ENCODE results near the gene OSBP. TPM values are rescaled to one million over a fixed set of nuclear protein-coding genes. Genes with fewer than 3 reads are reported as not detected.
A peak's percentile ranks its signal among the peaks of the same experiment; 100 is the strongest.

The OSBP gene
- total and polyA plus RNA-seq, 7 experiments from 2014 or later = 21.0 to 57.6 (median 48.6) TPM

- ChIA-PET POLR2A (interaction anchor here (0.6 to 1.7 kb wide), 2 partner anchors 8 to 103 kb away, joined by 3 to 6 read pairs; no protein-coding TSS in a partner anchor), CTCF (no interaction called here)
- H3K36me3 ChIP-seq (ENCODE audit: control insufficient read depth in 2 of 3, insufficient read depth in 3 of 3, low read length in 3 of 3) = no peaks in the 10 kb centered on the region
- peaks cover 16 to 19% of the 10 kb centered on the region in 2 donors for H3K4me1 ChIP-seq (ENCODE audit: control insufficient read depth in 2 of 2, insufficient read depth in 2 of 2, low read length in 2 of 2)
- peaks cover 0 to 9% (median 0%) of the 10 kb centered on the region in 5 donors for H3K36me3 Mint-ChIP-seq
- intact Hi-C loops (cut with micrococcal nuclease) = loop anchor here in 1 of 2 donors (10.0 kb wide), 1 partner anchor 378 kb away; the partner anchor contains the start of gene DTX4
- H3K27ac ChIP-seq (ENCODE audit: low read depth, low read length) = no peak overlapping the region
- no peaks in the 10 kb centered on the region for H3K9me3 ChIP-seq (ENCODE audit: control insufficient read depth in 2 of 3, low read length in 3 of 3)
- peak overlapping the region in 8 of 10 donors; percentile 10 to 70 (median 42) for H3K4me3 Mint-ChIP-seq
- H3K9me3 Mint-ChIP-seq = peaks cover 0 to 15% (median 0%) of the 10 kb centered on the region in 11 donors
- DNase-seq (no peak), ATAC-seq (no peak)
- H3K27me3 ChIP-seq (ENCODE audit: control insufficient read depth in 2 of 2, insufficient read depth in 2 of 2, low read length in 2 of 2) = no peaks in the 10 kb centered on the region
- H3K27me3 Mint-ChIP-seq = peaks cover 0 to 41% (median 4%) of the 10 kb centered on the region in 5 donors
- no peak overlapping the region for H3K4me3 ChIP-seq (ENCODE audit: low read length)
- H3K27ac Mint-ChIP-seq = peak overlapping the region in 6 of 9 donors; percentile 5 to 82 (median 18)
- peaks cover 14 to 58% (median 50%) of the 10 kb centered on the region in 7 donors for H3K4me1 Mint-ChIP-seq
Observed at GRCh38 chr11:59552844-59553243, 62.7 kb downstream of the OSBP start.

DNA sequence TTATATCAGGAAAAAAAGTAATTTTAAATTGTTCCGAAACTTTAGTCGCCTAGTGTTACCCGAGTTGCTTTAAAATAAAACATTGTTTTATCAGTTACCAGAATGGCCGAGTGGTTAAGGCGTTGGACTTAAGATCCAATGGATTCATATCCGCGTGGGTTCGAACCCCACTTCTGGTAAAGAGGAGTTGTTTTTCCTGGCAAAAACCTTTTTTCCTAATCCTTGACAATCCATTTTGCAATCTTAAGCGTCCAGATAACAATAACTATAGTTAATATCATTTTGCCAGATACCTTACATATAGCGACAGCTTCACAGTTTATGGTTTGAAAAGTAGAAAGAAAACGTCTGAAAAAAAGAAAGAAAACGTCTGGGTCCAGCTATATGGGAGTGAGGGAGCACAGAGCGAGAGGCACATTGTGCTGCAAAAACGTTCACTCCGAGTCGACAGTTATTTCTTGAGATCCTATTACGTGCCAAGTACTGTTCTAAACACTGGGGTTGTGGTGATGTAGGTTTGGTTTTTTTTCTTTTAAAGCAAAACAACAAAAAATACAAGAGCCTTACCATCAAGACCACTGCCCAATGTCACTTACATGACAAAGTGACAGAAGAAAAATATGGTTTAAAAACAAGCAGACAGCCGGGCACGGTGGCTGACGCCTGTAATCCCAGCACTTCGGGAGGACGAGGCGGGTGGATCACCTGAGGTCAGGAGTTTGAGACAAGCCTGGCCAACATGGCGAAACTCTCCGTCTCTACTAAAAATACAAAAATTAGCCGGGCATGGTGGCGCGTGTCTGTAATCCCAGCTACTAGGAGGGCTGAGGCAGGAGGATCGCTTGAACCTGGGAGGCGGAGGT, 63.7 kb downstream of the OSBP start:
- Histone ChIP-seq H3K4me1 (ENCODE audit: control insufficient read depth in 2 of 2, insufficient read depth in 2 of 2, low read length in 2 of 2) (peaks cover 11 to 16% of the 10 kb centered on the region in 2 donors), H3K4me3 (ENCODE audit: low read length) (peak overlapping the region; percentile 59), H3K36me3 (ENCODE audit: control insufficient read depth in 2 of 3, insufficient read depth in 3 of 3, low read length in 3 of 3) (no peaks in the 10 kb centered on the region), H3K9me3 (ENCODE audit: control insufficient read depth in 2 of 3, low read length in 3 of 3) (no peaks in the 10 kb centered on the region), H3K27me3 (ENCODE audit: control insufficient read depth in 2 of 2, insufficient read depth in 2 of 2, low read length in 2 of 2) (no peaks in the 10 kb centered on the region), H3K27ac (ENCODE audit: low read depth, low read length) (no peak overlapping the region)
- peak overlapping the region; percentile 16 to 100 (median 98) for H3K27ac Mint-ChIP-seq
- ATAC-seq = no peak
- no peak for DNase-seq
- peaks cover 0 to 9% (median 0%) of the 10 kb centered on the region in 5 donors for H3K36me3 Mint-ChIP-seq
- H3K4me3 Mint-ChIP-seq = peak overlapping the region in 9 of 10 donors; percentile 64 to 98 (median 91)
- peaks cover 0 to 12% (median 0%) of the 10 kb centered on the region in 11 donors for H3K9me3 Mint-ChIP-seq
- peaks cover 9 to 52% (median 44%) of the 10 kb centered on the region in 7 donors for H3K4me1 Mint-ChIP-seq
- intact Hi-C loops (cut with micrococcal nuclease) = loop anchor here (2.0 to 10.0 kb wide), 5 partner anchors 15 to 973 kb away; partner anchors contain the start of genes MRPL16 (in 2 of the 2), ZFP91 (in 2 of the 2), DTX4 (in 1 of the 2) and STX3 (in 1 of the 2)
- ChIA-PET POLR2A (interaction anchor here (0.6 to 4.2 kb wide), 7 partner anchors 9 to 244 kb away, joined by 3 to 24 read pairs (median 3); partner anchors contain the start of genes OSBP and PATL1), CTCF (no interaction called here)
- H3K27me3 Mint-ChIP-seq = peaks cover 0 to 38% (median 4%) of the 10 kb centered on the region in 5 donors

- ATAC-seq (peak; percentile 66), DNase-seq (peak; percentile 58 to 89 (median 84))
- H3K27ac ChIP-seq (ENCODE audit: low read depth, low read length) = peak overlapping the region; percentile 66
- POLR2A ChIA-PET = interaction anchor here (0.7 to 4.2 kb wide), 10 partner anchors 8 to 244 kb away, joined by 3 to 32 read pairs (median 4); partner anchors contain the start of genes OSBP and PATL1
- H3K4me1 ChIP-seq (ENCODE audit: control insufficient read depth in 2 of 2, insufficient read depth in 2 of 2, low read length in 2 of 2) = peaks cover 7 to 9% of the 10 kb centered on the region in 2 donors
- intact Hi-C loops (cut with micrococcal nuclease) = loop anchor here (1.0 to 10.0 kb wide), 13 partner anchors 9 to 1894 kb away; partner anchors contain the start of genes MRPL16 (in 2 of the 2), PATL1 (in 2 of the 2), STX3 (in 2 of the 2) and ZFP91 (in 2 of the 2)
- H3K9me3 ChIP-seq (ENCODE audit: control insufficient read depth in 2 of 3, low read length in 3 of 3) = no peaks in the 10 kb centered on the region
- H3K36me3 Mint-ChIP-seq = peaks cover 0 to 9% (median 0%) of the 10 kb centered on the region in 5 donors
- CTCF ChIA-PET = interaction anchor here (1.1 to 2.5 kb wide), 3 partner anchors 11 to 14 kb away, joined by 3 to 16 read pairs (median 5); no protein-coding TSS in a partner anchor
- peaks cover 0 to 12% (median 0%) of the 10 kb centered on the region in 11 donors for H3K9me3 Mint-ChIP-seq
- H3K27me3 ChIP-seq (ENCODE audit: control insufficient read depth in 2 of 2, insufficient read depth in 2 of 2, low read length in 2 of 2) = no peaks in the 10 kb centered on the region
- peak overlapping the region; percentile 89 to 100 (median 98) for H3K27ac Mint-ChIP-seq
- H3K4me1 Mint-ChIP-seq = peaks cover 4 to 46% (median 39%) of the 10 kb centered on the region in 7 donors
- H3K27me3 Mint-ChIP-seq = peaks cover 0 to 34% (median 2%) of the 10 kb centered on the region in 5 donors
- peak overlapping the region; percentile 59 for H3K4me3 ChIP-seq (ENCODE audit: low read length)
- peak overlapping the region; percentile 70 to 98 (median 92) for H3K4me3 Mint-ChIP-seq
- no peaks in the 10 kb centered on the region for H3K36me3 ChIP-seq (ENCODE audit: control insufficient read depth in 2 of 3, insufficient read depth in 3 of 3, low read length in 3 of 3)
Observed at GRCh38 chr11:59550842-59551658, 64.5 kb downstream of the OSBP start.

DNA sequence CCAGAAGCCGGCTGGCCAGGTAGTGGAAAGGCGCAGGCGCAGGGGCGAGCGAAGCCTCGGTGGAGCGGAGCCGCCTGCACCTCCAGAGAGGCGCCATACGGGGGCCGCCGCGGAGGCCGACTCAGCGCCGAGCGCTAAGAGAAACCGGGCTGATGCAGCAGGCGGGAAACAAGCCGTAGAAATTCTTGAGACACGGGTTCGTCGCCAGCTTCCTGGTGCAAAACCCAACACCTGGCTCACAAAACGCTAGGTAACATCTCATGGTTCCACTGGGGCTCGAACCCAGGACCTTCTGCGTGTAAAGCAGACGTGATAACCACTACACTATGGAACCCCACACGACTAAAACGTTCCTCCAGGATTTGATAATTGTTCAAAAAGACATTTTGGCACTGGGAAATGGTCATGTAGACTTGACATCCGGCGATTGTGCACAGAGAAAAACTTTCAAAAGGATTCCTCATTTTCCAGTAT, 65.2 kb downstream of the OSBP start:
- Mint-ChIP-seq H3K9me3 (peaks cover 0 to 12% (median 0%) of the 10 kb centered on the region in 11 donors), H3K27me3 (peaks cover 0 to 28% (median 0%) of the 10 kb centered on the region in 5 donors), H3K27ac (peak overlapping the region; percentile 89 to 100 (median 98)), H3K36me3 (peaks cover 0 to 9% (median 0%) of the 10 kb centered on the region in 5 donors), H3K4me3 (peak overlapping the region; percentile 70 to 98 (median 92)), H3K4me1 (peaks cover 0 to 40% (median 32%) of the 10 kb centered on the region in 7 donors)
- CTCF ChIA-PET = interaction anchor here (1.1 to 2.5 kb wide), 3 partner anchors 11 to 13 kb away, joined by 3 to 16 read pairs (median 5); no protein-coding TSS in a partner anchor
- no peaks in the 10 kb centered on the region for H3K27me3 ChIP-seq (ENCODE audit: control insufficient read depth in 2 of 2, insufficient read depth in 2 of 2, low read length in 2 of 2)
- H3K9me3 ChIP-seq (ENCODE audit: control insufficient read depth in 2 of 3, low read length in 3 of 3) = no peaks in the 10 kb centered on the region
- ATAC-seq (peak; percentile 92), DNase-seq (peak; percentile 67 to 95 (median 89))
- H3K4me1 ChIP-seq (ENCODE audit: control insufficient read depth in 2 of 2, insufficient read depth in 2 of 2, low read length in 2 of 2) = peaks cover under 1 to 4% of the 10 kb centered on the region in 2 donors
- peak overlapping the region; percentile 59 for H3K4me3 ChIP-seq (ENCODE audit: low read length)
- intact Hi-C loops (cut with micrococcal nuclease) = loop anchor here (1.0 to 10.0 kb wide), 13 partner anchors 10 to 1893 kb away; partner anchors contain the start of genes MRPL16 (in 2 of the 2), PATL1 (in 2 of the 2), STX3 (in 2 of the 2) and ZFP91 (in 2 of the 2)
- POLR2A ChIA-PET = interaction anchor here (0.6 to 4.2 kb wide), 8 partner anchors 9 to 118 kb away, joined by 3 to 32 read pairs (median 4); partner anchors contain the start of genes OSBP and PATL1
- H3K36me3 ChIP-seq (ENCODE audit: control insufficient read depth in 2 of 3, insufficient read depth in 3 of 3, low read length in 3 of 3) = no peaks in the 10 kb centered on the region
- H3K27ac ChIP-seq (ENCODE audit: low read depth, low read length) = peak overlapping the region; percentile 66

- ChIA-PET CTCF (interaction anchor here (2.5 kb wide), 1 partner anchor 11 kb away, joined by 16 read pairs; no protein-coding TSS in a partner anchor), POLR2A (interaction anchor here (1.5 to 4.2 kb wide), 3 partner anchors 8 to 67 kb away, joined by 3 to 32 read pairs (median 19); partner anchors contain the start of gene OSBP)
- Mint-ChIP-seq H3K4me1 (peaks cover 0 to 35% (median 30%) of the 10 kb centered on the region in 7 donors), H3K27me3 (peaks cover 0 to 21% (median 0%) of the 10 kb centered on the region in 5 donors), H3K4me3 (no peak overlapping the region), H3K27ac (peak overlapping the region in 1 of 9 donors; percentile 98), H3K9me3 (peaks cover 0 to 12% (median 0%) of the 10 kb centered on the region in 11 donors), H3K36me3 (peaks cover 0 to 9% (median 0%) of the 10 kb centered on the region in 5 donors)
- Histone ChIP-seq H3K27me3 (ENCODE audit: control insufficient read depth in 2 of 2, insufficient read depth in 2 of 2, low read length in 2 of 2) (no peaks in the 10 kb centered on the region), H3K36me3 (ENCODE audit: control insufficient read depth in 2 of 3, insufficient read depth in 3 of 3, low read length in 3 of 3) (no peaks in the 10 kb centered on the region), H3K9me3 (ENCODE audit: control insufficient read depth in 2 of 3, low read length in 3 of 3) (no peaks in the 10 kb centered on the region), H3K4me1 (ENCODE audit: control insufficient read depth in 2 of 2, insufficient read depth in 2 of 2, low read length in 2 of 2) (peaks cover 0 to 4% of the 10 kb centered on the region in 2 donors), H3K27ac (ENCODE audit: low read depth, low read length) (no peak overlapping the region), H3K4me3 (ENCODE audit: low read length) (no peak overlapping the region)
- no peak for DNase-seq
- no peak for ATAC-seq
- intact Hi-C loops (cut with micrococcal nuclease) = no loop called here
Observed at GRCh38 chr11:59548309-59548656, 67.3 kb downstream of the OSBP start.
